ENCODE results near the gene STK31.

DNA sequence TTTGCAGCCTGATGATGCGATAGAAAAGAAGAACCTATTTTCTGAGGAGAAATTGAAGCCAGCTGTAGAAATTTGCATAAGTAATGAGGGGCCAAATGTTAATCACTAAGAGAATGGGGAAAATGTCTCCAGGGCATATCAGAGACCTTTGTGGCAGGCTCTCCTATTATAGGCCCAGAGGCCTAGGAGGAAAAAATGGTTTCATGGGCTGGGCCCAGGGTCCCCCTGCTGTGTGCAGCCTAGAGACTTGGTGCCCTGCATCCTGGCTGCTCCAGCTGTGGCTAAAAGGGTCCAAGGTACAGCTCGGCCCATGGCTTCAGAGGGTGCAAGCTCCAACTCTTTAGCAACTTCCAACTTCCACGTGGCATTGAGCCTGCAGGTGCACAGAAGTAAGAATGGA lies 123.4 kb downstream of the STK31 start:
- TF ChIP-seq, protein P1, sequence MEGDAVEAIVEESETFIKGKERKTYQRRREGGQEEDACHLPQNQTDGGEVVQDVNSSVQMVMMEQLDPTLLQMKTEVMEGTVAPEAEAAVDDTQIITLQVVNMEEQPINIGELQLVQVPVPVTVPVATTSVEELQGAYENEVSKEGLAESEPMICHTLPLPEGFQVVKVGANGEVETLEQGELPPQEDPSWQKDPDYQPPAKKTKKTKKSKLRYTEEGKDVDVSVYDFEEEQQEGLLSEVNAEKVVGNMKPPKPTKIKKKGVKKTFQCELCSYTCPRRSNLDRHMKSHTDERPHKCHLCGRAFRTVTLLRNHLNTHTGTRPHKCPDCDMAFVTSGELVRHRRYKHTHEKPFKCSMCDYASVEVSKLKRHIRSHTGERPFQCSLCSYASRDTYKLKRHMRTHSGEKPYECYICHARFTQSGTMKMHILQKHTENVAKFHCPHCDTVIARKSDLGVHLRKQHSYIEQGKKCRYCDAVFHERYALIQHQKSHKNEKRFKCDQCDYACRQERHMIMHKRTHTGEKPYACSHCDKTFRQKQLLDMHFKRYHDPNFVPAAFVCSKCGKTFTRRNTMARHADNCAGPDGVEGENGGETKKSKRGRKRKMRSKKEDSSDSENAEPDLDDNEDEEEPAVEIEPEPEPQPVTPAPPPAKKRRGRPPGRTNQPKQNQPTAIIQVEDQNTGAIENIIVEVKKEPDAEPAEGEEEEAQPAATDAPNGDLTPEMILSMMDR (IDR thresholded peaks at IDR 0.05), result no peak
- no peak for TF ChIP-seq POLR2A (IDR thresholded peaks at IDR 0.05)
